Left ventricle myocardium inferior (tissue), 1 donor: Measurements from ENCODE around the gene LIMS1. TPM values are rescaled to one million over a fixed set of nuclear protein-coding genes. Genes with fewer than 3 reads are reported as not detected.
A peak's percentile ranks its signal among the peaks of the same experiment; 100 is the strongest.
"Not testable (repeated sequence)": the region's sequence is repeated elsewhere in the genome, so short reads cannot be mapped to it uniquely, and the experiment has no call there.

Experiments used
- DNase-seq: peaks from one replicate; pipeline ENCODE4 v3.0.0-alpha.2; 2020
- H3K27ac ChIP-seq: fragments of 200-600 bp; replicated peaks from 2 replicates; pipeline ENCODE4 v1.8.0; 2021
- H3K27me3 ChIP-seq: fragments of 200-600 bp; 2 replicates; pipeline ENCODE4 v1.8.0; 2021; ENCODE audit warnings: low read depth
- H3K36me3 ChIP-seq: fragments of 200-600 bp; 2 replicates; pipeline ENCODE4 v1.8.0; 2021
- H3K4me1 ChIP-seq: fragments of 200-600 bp; 2 replicates; pipeline ENCODE4 v1.8.0; 2021
- H3K4me3 ChIP-seq: fragments of 200-600 bp; 2 replicates; pipeline ENCODE4 v1.8.0; 2021; ENCODE audit warnings: mild to moderate bottlenecking, moderate library complexity
- H3K9me3 ChIP-seq: fragments of 200-600 bp; replicated peaks from 2 replicates; pipeline ENCODE4 v1.8.0; 2021
- intact Hi-C: fragments of 100-400 bp; cut with micrococcal nuclease; formaldehyde crosslinking; loops from one replicate; pipeline ENCODE4 v1.11.0; 2022
- total RNA-seq: library from RNA; stranded (reverse); fragmentation: NEBNext Ultra II Directional; extraction: Animal tissue kit (Norgen Biotek cat#: 25700); gene quantifications from one replicate; pipeline ENCODE4 v1.2.1, GENCODE V29; 2021
- TF ChIP-seq, protein P1 (sequence below): fragments of 200-600 bp; IDR thresholded peaks from 2 replicates; pipeline ENCODE4 v1.8.0; 2021; ENCODE audit warnings: antibody characterized with exemption, mild to moderate bottlenecking, borderline replicate concordance
- donor health status: DM: no; HTN: yes; CAD: no; lungs with severe emphysema.

Gene LIMS1
- total RNA-seq, 1 donor from 2014 or later, result 77.0 TPM

DNA sequence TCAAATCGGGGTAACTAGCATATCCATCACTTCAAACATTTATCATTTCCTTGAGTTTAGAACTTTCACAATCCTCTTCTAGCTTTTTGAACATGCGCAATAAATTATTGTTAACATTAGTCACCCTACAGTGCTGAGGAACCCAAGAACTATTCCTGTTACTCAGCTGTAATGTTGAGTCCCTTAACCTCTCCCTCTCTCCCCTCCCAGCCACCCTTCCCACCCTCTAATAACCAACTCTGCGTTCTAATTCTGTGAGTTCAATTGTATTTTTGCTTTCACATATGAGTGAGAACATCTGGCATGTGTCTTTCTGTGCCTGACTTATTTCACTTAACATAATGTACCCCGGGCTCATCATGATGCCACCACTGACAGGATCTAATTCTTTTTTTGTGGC, 106.5 kb downstream of the LIMS1 start:
- intact Hi-C loops, result no loop called here
- Histone ChIP-seq H3K4me1 (peaks cover 81% of the 10 kb centered on the region), H3K4me3 (no peak overlapping the region), H3K36me3 (no peaks in the 10 kb centered on the region), H3K9me3 (no peaks in the 10 kb centered on the region), H3K27me3 (no peaks in the 10 kb centered on the region), H3K27ac (peak overlapping the region; percentile 90)
- TF ChIP-seq, protein P1, sequence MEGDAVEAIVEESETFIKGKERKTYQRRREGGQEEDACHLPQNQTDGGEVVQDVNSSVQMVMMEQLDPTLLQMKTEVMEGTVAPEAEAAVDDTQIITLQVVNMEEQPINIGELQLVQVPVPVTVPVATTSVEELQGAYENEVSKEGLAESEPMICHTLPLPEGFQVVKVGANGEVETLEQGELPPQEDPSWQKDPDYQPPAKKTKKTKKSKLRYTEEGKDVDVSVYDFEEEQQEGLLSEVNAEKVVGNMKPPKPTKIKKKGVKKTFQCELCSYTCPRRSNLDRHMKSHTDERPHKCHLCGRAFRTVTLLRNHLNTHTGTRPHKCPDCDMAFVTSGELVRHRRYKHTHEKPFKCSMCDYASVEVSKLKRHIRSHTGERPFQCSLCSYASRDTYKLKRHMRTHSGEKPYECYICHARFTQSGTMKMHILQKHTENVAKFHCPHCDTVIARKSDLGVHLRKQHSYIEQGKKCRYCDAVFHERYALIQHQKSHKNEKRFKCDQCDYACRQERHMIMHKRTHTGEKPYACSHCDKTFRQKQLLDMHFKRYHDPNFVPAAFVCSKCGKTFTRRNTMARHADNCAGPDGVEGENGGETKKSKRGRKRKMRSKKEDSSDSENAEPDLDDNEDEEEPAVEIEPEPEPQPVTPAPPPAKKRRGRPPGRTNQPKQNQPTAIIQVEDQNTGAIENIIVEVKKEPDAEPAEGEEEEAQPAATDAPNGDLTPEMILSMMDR, result no peak
- DNase-seq, result no peak

DNA sequence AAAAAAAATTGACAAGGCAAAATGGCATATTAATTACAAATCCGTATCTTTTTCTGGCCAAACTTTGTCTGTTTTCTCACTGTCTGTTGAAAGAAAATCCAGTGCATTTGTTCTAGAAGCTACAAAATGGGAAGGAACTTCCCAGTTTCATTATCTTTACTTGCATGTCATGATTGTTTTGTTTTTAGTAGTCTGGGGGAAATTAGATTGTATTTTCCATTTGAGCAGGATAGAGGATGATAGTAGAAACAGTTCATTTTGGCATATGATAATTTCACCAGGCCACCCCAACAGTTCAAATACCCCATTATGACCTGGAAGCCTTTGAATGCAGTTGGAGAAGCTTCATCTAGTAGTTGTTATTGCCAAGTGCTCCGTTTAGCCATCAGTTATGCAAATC, 107.5 kb downstream of the LIMS1 start:
- Histone ChIP-seq H3K4me1 (peaks cover 70% of the 10 kb centered on the region), H3K4me3 (peak overlapping the region; percentile 0), H3K27me3 (no peaks in the 10 kb centered on the region), H3K36me3 (no peaks in the 10 kb centered on the region), H3K9me3 (no peaks in the 10 kb centered on the region), H3K27ac (peak overlapping the region; percentile 90)
- intact Hi-C loops, result no loop called here
- DNase-seq, result no peak
- TF ChIP-seq, protein P1, result no peak

DNA sequence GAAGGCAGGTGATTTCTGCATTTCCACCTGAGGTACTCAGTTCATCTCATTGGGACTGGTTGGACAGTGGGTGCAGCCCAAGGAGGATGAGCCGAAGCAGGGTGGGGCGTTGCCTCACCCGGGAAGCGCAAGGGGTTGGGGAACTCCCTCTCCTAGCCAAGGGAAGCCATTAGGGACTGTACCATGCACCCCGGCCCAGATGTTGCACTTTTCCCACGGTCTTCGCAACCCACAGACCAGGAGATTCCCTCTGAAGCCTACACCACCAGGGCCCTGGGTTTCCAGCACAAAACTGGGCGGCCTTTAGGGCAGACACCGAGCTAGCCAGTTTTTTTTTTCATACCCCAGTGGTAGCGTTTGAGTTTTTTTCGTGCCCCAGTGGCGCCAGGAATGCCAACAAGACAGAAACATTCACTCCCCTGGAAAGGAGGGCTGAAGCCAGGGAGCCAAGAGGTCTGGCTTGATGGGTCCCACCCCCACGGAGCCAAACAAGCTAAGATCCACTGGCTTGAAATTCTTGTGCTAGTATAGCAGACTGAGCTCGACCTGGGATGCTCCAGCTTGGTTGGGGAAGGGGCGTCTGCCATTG, 109.1 kb downstream of the LIMS1 start:
- intact Hi-C loops, result no loop called here
- H3K27ac ChIP-seq, result peak overlapping the region; percentile 51
- DNase-seq, result no peak
- H3K4me1 ChIP-seq, result peaks cover 56% of the 10 kb centered on the region
- TF ChIP-seq, protein P1, result no peak
- no peaks in the 10 kb centered on the region for H3K27me3 ChIP-seq
- no peaks in the 10 kb centered on the region for H3K36me3 ChIP-seq
- H3K9me3 ChIP-seq, result no peaks in the 10 kb centered on the region
- no peak overlapping the region for H3K4me3 ChIP-seq

DNA sequence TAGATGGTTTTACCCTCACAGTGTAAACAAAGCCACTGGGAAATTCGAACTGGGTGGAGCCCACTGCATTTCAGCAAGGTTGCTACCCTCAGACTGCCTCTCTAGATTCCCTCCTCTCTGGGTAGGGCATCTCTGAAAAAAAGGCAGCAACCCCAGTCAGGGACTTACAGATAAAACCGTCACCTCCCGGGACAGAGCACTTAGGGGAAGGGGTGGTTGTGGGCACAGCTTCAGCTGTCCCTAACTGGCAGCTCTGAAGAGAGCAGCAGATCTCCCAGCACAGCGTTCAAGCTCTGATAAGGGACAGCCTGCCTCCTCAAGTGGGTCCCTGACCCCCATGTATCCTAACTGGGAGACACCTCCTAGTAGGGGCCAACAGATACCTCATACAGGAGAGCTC, 109.6 kb downstream of the LIMS1 start:
- DNase-seq, intact Hi-C loops, H3K36me3 ChIP-seq, H3K9me3 ChIP-seq, H3K4me3 ChIP-seq, H3K27me3 ChIP-seq: not testable (repeated sequence)
- peak overlapping the region; percentile 51 for H3K27ac ChIP-seq
- H3K4me1 ChIP-seq, result peaks cover 51% of the 10 kb centered on the region

DNA sequence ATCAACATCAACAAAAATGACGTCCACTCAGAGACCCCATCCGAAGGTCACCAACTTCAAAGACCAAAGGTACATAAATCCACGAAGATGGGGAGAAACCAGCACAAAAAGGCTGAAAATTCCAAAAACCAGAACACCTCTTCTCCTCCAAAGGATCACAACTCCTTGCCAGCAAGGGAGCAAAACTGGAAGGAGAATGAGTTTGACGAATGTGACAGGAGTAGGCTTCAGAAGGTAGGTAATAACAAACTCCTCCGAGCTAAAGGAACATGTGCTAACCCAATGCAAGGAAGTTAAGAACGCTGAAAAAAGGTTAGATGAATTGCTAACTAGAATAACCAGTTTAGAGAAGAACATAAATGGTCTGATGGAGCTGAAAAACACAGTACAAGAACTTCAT, 110.2 kb downstream of the LIMS1 start:
- Histone ChIP-seq H3K27ac (peak overlapping the region; percentile 51), H3K4me1 (peaks cover 45% of the 10 kb centered on the region)
- intact Hi-C loops, H3K27me3 ChIP-seq, H3K9me3 ChIP-seq, H3K36me3 ChIP-seq, H3K4me3 ChIP-seq, DNase-seq: not testable (repeated sequence)

DNA sequence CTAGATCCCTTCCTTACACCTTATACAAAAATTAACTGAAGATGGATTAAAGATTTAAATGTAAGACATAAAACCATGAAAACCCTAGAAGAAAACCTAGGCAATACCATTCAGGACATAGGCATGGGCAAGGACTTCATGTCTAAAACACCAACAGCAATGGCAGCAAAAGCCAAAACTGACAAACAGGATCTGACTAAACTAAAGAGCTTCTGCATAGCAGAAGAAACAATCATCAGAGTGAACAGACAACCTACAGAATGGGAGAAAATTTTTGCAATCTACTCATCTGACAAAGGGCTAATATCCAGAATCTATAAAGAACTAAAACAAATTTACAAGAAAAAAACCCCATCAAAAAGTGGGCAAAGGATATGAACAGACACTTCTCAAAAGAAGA, 114.5 kb downstream of the LIMS1 start:
- H3K36me3 ChIP-seq, H3K4me3 ChIP-seq, H3K27ac ChIP-seq, H3K27me3 ChIP-seq, H3K9me3 ChIP-seq, DNase-seq, intact Hi-C loops: not testable (repeated sequence)
- peaks cover 21% of the 10 kb centered on the region for H3K4me1 ChIP-seq

DNA sequence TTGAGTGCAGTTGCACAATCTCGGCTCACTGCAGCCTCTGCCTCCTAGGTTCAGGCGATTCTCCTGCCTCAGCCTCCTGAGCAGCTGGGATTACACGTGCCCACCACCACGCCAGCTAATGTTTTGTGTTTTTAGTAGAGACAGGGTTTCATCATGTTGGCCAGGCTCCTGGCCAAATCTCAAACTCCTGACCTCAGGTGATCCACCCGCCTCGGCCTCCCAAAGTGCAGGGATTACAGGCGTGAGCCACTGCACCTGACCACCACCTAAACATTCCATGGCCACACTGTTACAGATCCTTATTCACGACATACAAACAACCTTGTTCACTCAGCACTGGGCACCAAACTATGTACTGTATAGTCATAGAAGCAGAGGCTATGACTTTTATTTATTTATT, 116.2 kb downstream of the LIMS1 start:
- DNase-seq, H3K4me3 ChIP-seq, H3K27ac ChIP-seq, H3K27me3 ChIP-seq, H3K36me3 ChIP-seq, H3K9me3 ChIP-seq, intact Hi-C loops: not testable (repeated sequence)
- H3K4me1 ChIP-seq, result peaks cover 19% of the 10 kb centered on the region

DNA sequence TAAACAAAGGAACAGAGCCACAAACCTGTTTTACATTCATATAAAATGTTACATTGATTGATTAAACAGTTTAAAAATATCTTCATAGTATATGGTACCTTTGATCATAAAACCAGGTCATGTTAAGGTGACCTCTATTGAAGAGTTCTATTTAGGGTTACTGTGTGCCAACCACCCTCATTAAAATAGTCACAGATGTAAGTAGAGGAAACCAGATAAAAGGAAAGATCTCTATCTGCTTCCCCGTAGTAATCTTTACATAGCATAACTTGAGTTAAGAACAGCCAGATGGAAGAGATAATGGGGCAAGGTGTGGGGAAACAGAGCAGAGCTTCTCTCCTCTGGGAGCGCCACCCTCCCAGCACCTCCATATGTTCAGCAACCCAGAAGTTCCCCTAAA, 117.2 kb downstream of the LIMS1 start:
- peaks cover 19% of the 10 kb centered on the region for H3K4me1 ChIP-seq
- H3K9me3 ChIP-seq, H3K27me3 ChIP-seq, intact Hi-C loops, H3K36me3 ChIP-seq, DNase-seq, H3K4me3 ChIP-seq: not testable (repeated sequence)
- peak overlapping the region; percentile 56 for H3K27ac ChIP-seq

DNA sequence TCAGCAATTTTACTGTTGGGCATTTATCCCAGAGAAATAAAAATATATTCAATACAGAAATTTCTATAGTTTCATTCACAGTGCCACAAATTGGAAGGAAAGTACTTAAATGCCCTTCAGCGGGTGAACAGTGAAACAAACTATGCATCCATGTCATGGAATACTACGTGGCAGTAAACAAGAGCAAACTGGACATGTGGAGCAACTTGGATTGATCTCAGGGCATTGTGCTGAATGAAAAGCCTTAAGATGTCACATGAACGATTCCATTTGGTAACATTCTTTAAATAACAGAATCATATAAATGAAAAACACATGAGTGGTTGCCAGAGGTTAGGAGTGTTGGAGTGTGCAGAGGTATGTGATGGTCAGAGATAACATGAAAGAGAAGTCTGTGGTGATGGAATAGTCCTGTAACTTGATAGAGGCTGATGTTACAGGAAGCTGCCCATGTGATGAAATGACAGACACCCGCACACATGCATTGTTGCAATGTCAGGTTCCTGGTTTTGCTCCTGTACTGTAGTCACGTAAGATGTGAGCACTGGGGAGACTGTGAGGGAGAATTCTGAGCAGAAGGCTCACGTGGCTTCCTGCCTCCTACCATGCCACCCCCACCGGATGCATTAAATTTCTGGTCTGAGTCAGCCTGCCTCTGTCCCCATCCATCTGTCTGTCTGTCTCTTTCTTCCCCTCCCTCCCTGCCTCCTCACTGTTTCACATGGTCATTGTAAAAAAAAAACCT, 118.1 kb downstream of the LIMS1 start:
- H3K27me3 ChIP-seq, H3K9me3 ChIP-seq, intact Hi-C loops, H3K36me3 ChIP-seq, H3K4me3 ChIP-seq, DNase-seq: not testable (repeated sequence)
- Histone ChIP-seq H3K4me1 (peaks cover 21% of the 10 kb centered on the region), H3K27ac (peak overlapping the region; percentile 64)

DNA sequence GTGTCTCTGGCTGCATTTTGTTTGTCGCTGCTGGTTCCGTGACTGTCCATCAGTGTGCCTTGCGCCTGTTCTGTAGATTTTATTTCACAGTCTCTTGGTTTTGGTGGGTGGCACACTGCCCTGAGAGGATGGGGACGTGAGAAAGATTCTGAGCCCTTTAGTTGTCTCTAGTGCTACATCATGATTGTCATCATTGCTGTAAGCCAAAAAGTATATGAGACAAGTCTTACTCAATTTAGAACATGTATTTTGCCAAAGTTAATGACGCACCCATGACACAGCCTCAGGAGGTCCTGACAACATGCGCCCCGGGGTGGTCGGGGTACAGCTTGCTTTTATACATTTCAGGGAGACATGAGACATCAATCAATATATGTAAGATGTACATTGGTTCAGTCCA, 119.2 kb downstream of the LIMS1 start:
- H3K36me3 ChIP-seq, intact Hi-C loops, H3K4me3 ChIP-seq, H3K27me3 ChIP-seq, DNase-seq, H3K9me3 ChIP-seq: not testable (repeated sequence)
- H3K4me1 ChIP-seq, result peaks cover 24% of the 10 kb centered on the region
- peak overlapping the region; percentile 30 for H3K27ac ChIP-seq

DNA sequence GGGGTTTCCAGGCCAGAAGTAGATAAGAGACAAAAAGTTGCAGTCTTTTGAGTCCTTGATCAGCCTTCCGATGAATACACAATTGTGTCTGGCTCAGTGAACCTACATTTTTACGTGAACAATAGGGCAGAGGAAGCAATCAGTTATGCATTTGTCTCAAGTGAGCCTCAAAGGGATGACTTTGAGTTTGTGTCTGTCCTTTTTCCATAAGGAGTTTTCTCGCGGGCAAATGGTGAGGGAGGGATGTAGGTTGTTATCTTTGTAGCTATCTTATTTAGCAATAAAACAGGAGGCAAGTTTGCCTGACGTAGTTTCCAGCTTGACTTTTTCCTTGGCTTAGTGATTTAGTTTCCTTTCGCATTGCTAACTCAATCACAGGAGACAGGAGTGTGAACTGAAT, 119.6 kb downstream of the LIMS1 start:
- H3K36me3 ChIP-seq, intact Hi-C loops, H3K9me3 ChIP-seq, DNase-seq, H3K27me3 ChIP-seq: not testable (repeated sequence)
- peaks cover 24% of the 10 kb centered on the region for H3K4me1 ChIP-seq
- H3K27ac ChIP-seq, result peak overlapping the region; percentile 87
- peak overlapping the region; percentile 58 for H3K4me3 ChIP-seq
